ENCODE results near the gene LRRC61. TPM values are rescaled to one million over a fixed set of nuclear protein-coding genes. Genes with fewer than 3 reads are reported as not detected.

Gene LRRC61
- total and polyA plus RNA-seq, 2 experiments from 2014 or later: 34.7 to 75.2 TPM

GRCh38 chr7:150357270-150357669 is 34.1 kb downstream of the LRRC61 start (continued):
- TF ChIP-seq ZNF462 (CRISPR knock-in tag; IDR thresholded peaks at IDR 0.05) (no peak), EZH2 (IDR thresholded peaks at IDR 0.05; ENCODE audit: low read depth, unreplicated experiment) (no peak), ZNF114 (CRISPR knock-in tag; IDR thresholded peaks at IDR 0.05) (no peak)

- Histone ChIP-seq H3K4me1 (ENCODE audit: insufficient read depth) (peaks cover 36% of the 10 kb centered on the region), H3K27ac (ENCODE audit: low read depth) (no peak overlapping the region), H3K4me2 (peak overlapping the region; percentile 40; the same call in 1 of the 2 replicates), H4K20me1 (replicated peaks; ENCODE audit: insufficient read depth) (no peaks in the 10 kb centered on the region), H3K79me2 (replicated peaks; ENCODE audit: insufficient read depth) (no peaks in the 10 kb centered on the region), H2AFZ (0 out of 2 replicates have a peak overlapping the region, but pooled peaks have one; percentile 76), H3K9me2 (ENCODE audit: insufficient read depth) (no peaks in the 10 kb centered on the region), H3K27me3 (ENCODE audit: insufficient read depth) (no peaks in the 10 kb centered on the region), H3K36me3 (ENCODE audit: insufficient read depth) (no peaks in the 10 kb centered on the region; the same call in 1 of the 2 replicates), H3K4me3 (no peak overlapping the region), H3F3A (replicated peaks; ENCODE audit: low read depth) (peaks cover 21% of the 10 kb centered on the region)
- DNase-seq (ENCODE audit: low spot score): no peak
- Mint-ChIP-seq H3K4me3 (no peak overlapping the region), H3K36me3 (ENCODE audit: low read depth) (no peaks in the 10 kb centered on the region; the same call in 2 of the 3 replicates), H3K4me1 (peaks cover 39% of the 10 kb centered on the region), H3K9me3 (no peaks in the 10 kb centered on the region; the same call in 2 of the 3 replicates), H3K27me3 (ENCODE audit: insufficient read depth, low read depth, poor library complexity) (peaks cover 5% of the 10 kb centered on the region), H3K27ac (no peak overlapping the region)
- peak; percentile 74 for ATAC-seq
- TF ChIP-seq EZH2phosphoT487 (IDR thresholded peaks at IDR 0.05; ENCODE audit: unreplicated experiment) (no peak), ZNF331 (CRISPR knock-in tag; IDR thresholded peaks at IDR 0.05; ENCODE audit: low read depth) (no peak), NANOG (IDR thresholded peaks at IDR 0.05; ENCODE audit: borderline replicate concordance) (no peak), ETS1 (IDR thresholded peaks at IDR 0.05) (no peak), REST (IDR thresholded peaks at IDR 0.05; ENCODE audit: unreplicated experiment) (no peak), CTCF (conservative IDR thresholded peaks at IDR 0.05; ENCODE audit: low read depth in 2 of 2) (peak; percentile 35 to 64)
Observed at GRCh38 chr7:150357771-150358427, 34.7 kb downstream of the LRRC61 start.
